ENCODE results near the gene NACC2.

DNA sequence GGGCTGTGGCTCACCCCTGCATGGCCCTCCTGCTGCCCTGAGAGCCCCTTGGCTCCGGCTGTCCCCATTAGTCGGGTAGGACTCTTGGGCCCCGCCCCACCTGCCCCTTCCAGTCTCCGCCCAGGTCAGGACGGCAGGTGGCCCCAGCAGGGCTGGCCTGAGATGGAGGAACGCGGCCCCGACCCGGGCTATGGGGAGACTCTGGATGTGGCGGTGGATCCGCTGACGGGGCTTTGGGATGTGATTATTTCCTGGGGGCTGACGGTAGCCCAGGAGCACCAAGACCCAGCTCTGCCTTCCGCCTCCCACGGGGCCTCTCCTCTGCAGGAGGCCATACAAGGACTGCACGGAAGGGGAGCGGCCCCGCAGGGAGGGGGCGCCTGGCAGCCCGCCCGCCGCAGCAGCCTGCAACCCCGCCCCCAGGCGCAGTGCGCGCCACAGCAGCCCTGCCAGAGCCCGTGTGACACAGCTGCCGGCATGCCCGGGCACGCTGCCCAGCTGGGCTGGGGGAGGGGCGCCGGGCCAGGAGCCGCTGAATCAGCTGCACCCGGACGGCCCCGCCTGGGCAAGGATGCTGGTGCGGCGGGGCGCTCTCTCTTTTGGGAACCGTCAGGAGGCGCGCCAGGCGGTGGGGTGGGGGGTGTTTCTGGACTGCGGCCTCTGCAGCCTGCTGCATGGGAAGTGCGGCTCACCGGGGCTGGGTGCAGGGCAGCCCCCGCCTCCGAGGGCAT, 14.4 kb upstream of the NACC2 start:
- peak in 1 of 2 donors; percentile 32 for TF ChIP-seq POLR2A (IDR thresholded peaks at IDR 0.05)
- TF ChIP-seq, protein P1, sequence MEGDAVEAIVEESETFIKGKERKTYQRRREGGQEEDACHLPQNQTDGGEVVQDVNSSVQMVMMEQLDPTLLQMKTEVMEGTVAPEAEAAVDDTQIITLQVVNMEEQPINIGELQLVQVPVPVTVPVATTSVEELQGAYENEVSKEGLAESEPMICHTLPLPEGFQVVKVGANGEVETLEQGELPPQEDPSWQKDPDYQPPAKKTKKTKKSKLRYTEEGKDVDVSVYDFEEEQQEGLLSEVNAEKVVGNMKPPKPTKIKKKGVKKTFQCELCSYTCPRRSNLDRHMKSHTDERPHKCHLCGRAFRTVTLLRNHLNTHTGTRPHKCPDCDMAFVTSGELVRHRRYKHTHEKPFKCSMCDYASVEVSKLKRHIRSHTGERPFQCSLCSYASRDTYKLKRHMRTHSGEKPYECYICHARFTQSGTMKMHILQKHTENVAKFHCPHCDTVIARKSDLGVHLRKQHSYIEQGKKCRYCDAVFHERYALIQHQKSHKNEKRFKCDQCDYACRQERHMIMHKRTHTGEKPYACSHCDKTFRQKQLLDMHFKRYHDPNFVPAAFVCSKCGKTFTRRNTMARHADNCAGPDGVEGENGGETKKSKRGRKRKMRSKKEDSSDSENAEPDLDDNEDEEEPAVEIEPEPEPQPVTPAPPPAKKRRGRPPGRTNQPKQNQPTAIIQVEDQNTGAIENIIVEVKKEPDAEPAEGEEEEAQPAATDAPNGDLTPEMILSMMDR (IDR thresholded peaks at IDR 0.05), result peak in 1 of 4 experiments; percentile 37
- peak; percentile 94 for TF ChIP-seq POLR2AphosphoS5 (IDR thresholded peaks at IDR 0.05)
- TF ChIP-seq EP300 (IDR thresholded peaks at IDR 0.05), result no peak

Measured in gastroesophageal sphincter (tissue), 3 donors.